ENCODE measurements around the gene EP300.

DNA sequence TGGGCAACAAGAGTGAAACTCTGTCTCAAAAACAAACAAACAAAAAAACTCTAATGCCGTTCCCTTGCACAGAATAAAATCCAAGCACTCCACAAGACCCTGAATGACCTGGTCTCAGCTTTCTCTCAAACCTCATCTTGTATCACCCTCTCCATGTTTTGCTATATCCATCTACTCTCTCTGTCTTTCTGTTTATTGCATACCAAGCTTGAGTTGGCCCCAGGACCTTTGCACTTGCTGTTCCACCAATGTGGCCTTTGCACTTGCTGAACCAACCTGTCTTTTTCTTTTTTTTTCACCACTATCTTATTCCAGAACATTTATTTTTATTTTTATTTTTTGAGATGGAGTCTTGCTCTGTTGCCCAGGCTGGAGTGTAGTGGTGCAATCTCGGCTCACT lies 110.7 kb downstream of the EP300 start:
- TF ChIP-seq, protein P1, sequence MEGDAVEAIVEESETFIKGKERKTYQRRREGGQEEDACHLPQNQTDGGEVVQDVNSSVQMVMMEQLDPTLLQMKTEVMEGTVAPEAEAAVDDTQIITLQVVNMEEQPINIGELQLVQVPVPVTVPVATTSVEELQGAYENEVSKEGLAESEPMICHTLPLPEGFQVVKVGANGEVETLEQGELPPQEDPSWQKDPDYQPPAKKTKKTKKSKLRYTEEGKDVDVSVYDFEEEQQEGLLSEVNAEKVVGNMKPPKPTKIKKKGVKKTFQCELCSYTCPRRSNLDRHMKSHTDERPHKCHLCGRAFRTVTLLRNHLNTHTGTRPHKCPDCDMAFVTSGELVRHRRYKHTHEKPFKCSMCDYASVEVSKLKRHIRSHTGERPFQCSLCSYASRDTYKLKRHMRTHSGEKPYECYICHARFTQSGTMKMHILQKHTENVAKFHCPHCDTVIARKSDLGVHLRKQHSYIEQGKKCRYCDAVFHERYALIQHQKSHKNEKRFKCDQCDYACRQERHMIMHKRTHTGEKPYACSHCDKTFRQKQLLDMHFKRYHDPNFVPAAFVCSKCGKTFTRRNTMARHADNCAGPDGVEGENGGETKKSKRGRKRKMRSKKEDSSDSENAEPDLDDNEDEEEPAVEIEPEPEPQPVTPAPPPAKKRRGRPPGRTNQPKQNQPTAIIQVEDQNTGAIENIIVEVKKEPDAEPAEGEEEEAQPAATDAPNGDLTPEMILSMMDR (IDR thresholded peaks at IDR 0.05): no peak
- TF ChIP-seq POLR2A (IDR thresholded peaks at IDR 0.05): no peak
